Smooth muscle cell of the pulmonary artery (primary cell): ENCODE results near the gene CCDC43. TPM values are rescaled to one million over a fixed set of nuclear protein-coding genes. Genes with fewer than 3 reads are reported as not detected.

Experiments
- total RNA-seq: library from RNA; depleted of rRNA; stranded (reverse); fragments of >200 nt; gene quantifications from 2 replicates; pipeline ENCODE4 v1.2.3, GENCODE V29; 2014

The CCDC43 gene, protein sequence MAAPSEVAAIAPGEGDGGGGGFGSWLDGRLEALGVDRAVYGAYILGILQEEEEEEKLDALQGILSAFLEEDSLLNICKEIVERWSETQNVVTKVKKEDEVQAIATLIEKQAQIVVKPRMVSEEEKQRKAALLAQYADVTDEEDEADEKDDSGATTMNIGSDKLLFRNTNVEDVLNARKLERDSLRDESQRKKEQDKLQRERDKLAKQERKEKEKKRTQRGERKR
- total RNA-seq = 24.0 and 26.8 TPM in 2 replicates

DNA sequence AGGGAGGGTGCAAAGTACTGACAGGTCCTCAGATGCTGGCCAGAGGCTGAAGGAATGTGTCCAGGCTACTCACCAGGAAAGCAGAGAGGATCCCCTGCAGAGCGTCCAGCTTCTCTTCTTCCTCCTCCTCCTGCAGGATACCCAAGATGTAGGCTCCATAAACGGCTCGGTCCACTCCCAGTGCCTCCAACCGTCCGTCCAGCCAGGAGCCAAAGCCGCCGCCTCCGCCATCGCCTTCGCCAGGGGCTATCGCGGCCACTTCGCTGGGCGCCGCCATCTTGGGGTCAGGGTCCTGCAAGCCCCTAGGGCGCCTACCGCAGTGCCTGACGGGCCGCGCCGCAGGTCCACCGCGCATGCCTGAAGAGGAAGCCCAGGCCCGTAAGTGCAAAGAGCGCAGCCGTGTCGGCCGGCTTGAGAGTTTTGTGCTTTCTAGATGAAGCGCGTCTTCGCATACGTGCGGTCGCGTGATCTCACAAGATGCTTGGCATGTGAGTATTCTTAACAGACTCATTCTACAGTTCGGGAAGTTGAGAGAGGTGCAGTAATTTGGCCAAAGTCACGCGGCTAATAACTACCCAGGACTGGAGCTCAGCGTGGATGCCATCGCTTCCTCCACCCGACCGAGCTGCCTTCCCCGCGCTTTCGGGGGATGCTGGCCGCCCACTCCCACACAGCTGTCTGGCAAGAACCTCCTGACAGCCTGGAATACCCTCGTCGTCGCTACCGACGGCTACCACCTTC is at the start of gene CCDC43:
Gene CCDC43, minus strand, starts transcription at position 300 of the 741 bp plus-strand sequence. Its CDS starts 23 bp downstream, at position 277.

DNA sequence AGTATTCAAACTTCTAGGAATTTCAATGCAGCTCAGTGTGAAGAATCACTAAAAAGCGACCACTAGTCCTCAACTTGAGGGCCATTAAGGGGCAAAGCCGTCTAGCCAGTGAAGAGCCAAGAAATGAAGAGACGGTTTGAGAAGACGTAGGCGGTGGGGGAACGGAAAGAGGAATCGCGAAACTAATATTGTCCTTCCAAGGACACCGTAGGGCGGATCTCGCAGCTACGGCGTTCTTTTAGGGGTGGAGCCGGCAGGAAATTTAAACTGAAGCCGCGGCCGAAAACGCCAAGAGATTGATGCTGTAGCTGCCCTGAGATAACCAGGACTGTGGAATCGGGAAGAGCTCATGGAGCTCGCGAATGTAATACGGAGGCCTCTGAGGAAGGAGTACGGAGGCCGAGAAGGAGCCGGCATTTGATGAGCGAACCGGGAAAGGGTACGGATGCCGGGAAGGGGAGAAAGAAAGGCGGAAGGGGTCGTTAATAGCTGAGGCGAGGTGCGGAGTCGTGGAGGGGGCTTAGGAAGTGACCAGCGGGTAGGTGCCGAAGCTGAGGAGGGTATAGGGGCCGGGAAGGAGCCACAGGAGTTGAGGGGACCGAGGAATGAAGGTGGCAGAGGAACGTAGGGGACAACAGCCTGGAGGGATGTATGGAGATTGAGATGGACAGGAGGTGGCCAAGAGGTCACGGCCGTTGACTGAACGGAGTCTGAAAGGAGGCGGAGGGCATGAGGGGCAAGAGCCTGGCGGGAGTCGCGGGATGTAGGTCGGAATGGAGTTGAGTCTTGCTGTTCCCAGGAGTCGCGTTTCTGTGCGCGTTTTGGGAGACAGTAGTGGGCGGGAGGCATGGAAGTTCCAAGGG is 19.1 kb upstream of the CCDC43 start, which contains the start of gene DBF4B:
Gene DBF4B, plus strand, starts transcription at position 265 of the 863 bp plus-strand sequence. Its CDS starts 156 bp downstream, at position 421.

DNA sequence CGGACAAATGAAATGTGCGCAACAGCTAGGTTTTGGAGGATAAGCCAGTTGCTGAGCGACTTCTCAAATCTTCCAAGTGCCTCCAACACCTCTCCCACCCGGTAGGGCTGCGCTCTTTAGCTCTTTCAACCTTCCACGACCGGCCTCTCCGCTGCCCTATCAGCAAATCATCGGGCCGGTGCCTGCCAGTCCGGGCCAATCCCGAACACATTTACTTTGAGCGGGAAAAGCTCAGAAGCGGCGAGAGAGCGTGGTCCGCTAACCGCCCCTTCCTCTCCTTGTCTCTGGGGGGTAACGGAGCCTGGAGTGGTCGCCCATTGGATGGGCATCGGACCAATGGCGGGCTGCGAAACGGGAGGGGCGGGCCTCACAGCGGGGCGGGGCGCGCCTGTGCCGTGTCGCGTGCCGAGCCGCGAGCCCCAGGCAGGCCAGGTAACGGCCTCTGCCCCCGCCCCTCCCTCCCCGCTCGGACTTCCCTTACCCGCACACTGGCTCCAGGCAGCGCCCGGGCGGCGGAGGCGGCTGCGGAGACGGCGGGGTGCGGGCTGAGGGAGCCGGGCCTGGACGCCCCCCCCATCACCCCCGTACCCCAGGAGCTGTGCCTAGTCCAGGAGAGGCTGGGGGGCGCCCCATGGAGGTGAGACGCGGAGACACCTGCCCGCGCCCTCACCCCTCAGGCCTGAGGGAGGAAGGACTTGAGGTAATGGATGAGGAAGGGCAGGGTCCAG is 33.4 kb downstream of the CCDC43 start, which contains the start of gene MEIOC:
Gene MEIOC, plus strand, starts transcription at position 486 of the 728 bp plus-strand sequence. Its CDS starts 146 bp downstream, at position 632.

Other genes with a start within 250 kb of the CCDC43 start
- gene GPATCH8, start 186.4 kb downstream of the CCDC43 start, total RNA-seq = 16.8 and 19.3 TPM in 2 replicates
- gene FZD2, start 132.3 kb downstream of the CCDC43 start, total RNA-seq = 27.6 and 32.5 TPM in 2 replicates
- gene MEIOC, start 33.3 kb downstream of the CCDC43 start, total RNA-seq = 0.07 TPM in 1 of 2 replicates, not detected in the other
- 2.3 and 2.7 TPM in 2 replicates for gene DBF4B, start 18.9 kb upstream of the CCDC43 start, total RNA-seq
- gene ADAM11, start 69.2 kb upstream of the CCDC43 start, total RNA-seq = 0.26 and 0.79 TPM in 2 replicates
- 27.7 and 40.1 TPM in 2 replicates for gene GJC1, start 140.5 kb upstream of the CCDC43 start, total RNA-seq
- not detected in 2 replicates for gene HIGD1B, start 158.1 kb upstream of the CCDC43 start, total RNA-seq
- 96.8 and 104 TPM in 2 replicates for gene EFTUD2, start 209.7 kb upstream of the CCDC43 start, total RNA-seq
- gene GFAP, start 225.7 kb upstream of the CCDC43 start, total RNA-seq = 0.59 and 0.92 TPM in 2 replicates